ENCODE measurements around the gene GCK.

GCK gene

DNA sequence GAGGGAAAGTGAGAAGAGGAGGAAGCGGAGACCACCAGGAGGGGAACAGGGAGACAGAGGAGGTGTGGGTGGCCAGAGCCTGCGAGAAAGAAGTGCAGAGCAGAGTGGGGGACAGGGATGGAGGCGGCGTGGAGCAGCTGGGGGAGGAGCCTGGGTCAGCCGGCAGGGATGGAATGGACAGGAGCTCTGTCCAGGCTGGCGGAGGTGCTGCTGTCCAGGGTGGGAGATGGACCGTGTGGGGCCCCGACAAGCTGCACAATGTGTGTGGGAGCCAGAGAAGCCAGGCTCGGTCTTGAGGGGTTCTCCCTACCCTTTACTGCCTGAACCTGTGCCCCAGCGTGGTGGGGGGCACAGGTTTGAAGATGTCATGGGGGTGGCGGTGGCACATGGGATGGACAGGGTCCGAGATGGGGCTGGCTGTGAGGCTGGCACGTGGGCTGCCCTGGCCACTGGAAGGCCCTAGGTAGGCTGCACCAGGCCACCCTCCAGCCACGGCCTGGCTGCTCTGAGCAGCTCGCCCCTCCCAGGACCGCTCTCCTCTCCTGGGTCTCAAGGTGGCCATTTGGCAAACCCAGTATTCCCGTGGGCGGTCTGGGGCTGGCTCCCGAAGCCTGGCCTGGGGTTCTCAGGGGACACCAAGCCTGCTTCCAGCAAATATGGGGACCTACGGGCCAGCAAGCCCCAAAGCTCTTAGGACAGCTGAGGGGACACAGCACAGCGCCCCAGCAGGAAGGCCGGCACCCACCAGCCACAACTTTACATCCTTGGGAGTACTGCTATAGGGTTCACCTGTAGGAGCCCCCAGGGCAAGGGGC, 43.9 kb upstream of the GCK start:
- TF ChIP-seq, protein P1, sequence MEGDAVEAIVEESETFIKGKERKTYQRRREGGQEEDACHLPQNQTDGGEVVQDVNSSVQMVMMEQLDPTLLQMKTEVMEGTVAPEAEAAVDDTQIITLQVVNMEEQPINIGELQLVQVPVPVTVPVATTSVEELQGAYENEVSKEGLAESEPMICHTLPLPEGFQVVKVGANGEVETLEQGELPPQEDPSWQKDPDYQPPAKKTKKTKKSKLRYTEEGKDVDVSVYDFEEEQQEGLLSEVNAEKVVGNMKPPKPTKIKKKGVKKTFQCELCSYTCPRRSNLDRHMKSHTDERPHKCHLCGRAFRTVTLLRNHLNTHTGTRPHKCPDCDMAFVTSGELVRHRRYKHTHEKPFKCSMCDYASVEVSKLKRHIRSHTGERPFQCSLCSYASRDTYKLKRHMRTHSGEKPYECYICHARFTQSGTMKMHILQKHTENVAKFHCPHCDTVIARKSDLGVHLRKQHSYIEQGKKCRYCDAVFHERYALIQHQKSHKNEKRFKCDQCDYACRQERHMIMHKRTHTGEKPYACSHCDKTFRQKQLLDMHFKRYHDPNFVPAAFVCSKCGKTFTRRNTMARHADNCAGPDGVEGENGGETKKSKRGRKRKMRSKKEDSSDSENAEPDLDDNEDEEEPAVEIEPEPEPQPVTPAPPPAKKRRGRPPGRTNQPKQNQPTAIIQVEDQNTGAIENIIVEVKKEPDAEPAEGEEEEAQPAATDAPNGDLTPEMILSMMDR (conservative IDR thresholded peaks at IDR 0.05; ENCODE audit: low read depth, low read length), result no peak
- H3K4me3 ChIP-seq (ENCODE audit: low read depth, low read length), result no peak overlapping the region
- DNase-seq (ENCODE audit: low read depth), result no peak

DNA sequence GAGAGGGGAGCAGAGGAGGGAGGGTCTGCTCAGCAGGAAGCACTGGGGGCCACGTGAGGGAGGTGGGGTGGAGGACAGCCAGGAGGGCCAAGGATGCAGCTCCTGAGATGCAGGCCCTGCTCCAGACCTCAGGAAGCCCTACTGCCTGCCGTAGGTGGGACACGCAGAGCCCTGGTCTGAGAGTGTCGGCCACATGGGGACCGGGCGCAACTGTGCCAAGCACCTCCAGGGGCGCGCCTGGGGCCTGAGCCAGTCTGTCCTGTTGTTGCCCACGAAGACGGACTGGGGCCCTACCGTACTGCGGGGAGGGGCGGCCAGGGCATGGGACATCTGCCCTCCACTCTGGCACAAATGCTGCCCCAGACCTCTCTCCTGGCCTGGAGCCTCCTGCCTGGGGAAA, 43.2 kb upstream of the GCK start:
- TF ChIP-seq, protein P1 (conservative IDR thresholded peaks at IDR 0.05; ENCODE audit: low read depth, low read length), result no peak
- no peak for DNase-seq (ENCODE audit: low read depth)
- no peak overlapping the region for H3K4me3 ChIP-seq (ENCODE audit: low read depth, low read length)

DNA sequence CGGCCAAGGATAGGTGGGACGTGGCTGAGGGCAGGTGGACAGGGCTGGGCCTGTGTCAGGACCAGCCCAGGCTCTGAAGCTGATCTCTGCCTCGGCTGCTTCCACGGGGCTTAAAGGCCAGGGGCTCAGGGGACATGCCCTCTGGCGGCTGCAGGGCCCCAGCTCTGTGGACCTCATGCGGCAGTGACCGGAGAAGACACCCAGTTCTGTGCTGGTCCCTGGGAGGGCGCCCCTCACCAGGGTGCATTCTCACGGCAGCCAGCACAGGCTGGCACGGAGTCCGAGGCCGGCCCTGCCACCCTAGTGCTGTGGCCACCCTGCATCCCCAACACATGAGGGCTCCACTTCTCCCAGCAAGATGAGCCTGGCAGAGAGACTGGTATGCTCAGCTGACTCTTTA, 41.8 kb upstream of the GCK start:
- no peak for DNase-seq (ENCODE audit: low read depth)
- H3K4me3 ChIP-seq (ENCODE audit: low read depth, low read length), result no peak overlapping the region
- TF ChIP-seq, protein P1 (conservative IDR thresholded peaks at IDR 0.05; ENCODE audit: low read depth, low read length), result no peak

GRCh38 chr7:44230286-44230685, 41.0 kb upstream of the GCK start:
- no peak overlapping the region for H3K4me3 ChIP-seq (ENCODE audit: low read depth, low read length)
- no peak for DNase-seq (ENCODE audit: low read depth)
- TF ChIP-seq, protein P1 (conservative IDR thresholded peaks at IDR 0.05; ENCODE audit: low read depth, low read length), result no peak

GRCh38 chr7:44229546-44230105, 40.4 kb upstream of the GCK start:
- TF ChIP-seq, protein P1 (conservative IDR thresholded peaks at IDR 0.05; ENCODE audit: low read depth, low read length), result no peak
- DNase-seq (ENCODE audit: low read depth), result no peak
- H3K4me3 ChIP-seq (ENCODE audit: low read depth, low read length), result no peak overlapping the region

DNA sequence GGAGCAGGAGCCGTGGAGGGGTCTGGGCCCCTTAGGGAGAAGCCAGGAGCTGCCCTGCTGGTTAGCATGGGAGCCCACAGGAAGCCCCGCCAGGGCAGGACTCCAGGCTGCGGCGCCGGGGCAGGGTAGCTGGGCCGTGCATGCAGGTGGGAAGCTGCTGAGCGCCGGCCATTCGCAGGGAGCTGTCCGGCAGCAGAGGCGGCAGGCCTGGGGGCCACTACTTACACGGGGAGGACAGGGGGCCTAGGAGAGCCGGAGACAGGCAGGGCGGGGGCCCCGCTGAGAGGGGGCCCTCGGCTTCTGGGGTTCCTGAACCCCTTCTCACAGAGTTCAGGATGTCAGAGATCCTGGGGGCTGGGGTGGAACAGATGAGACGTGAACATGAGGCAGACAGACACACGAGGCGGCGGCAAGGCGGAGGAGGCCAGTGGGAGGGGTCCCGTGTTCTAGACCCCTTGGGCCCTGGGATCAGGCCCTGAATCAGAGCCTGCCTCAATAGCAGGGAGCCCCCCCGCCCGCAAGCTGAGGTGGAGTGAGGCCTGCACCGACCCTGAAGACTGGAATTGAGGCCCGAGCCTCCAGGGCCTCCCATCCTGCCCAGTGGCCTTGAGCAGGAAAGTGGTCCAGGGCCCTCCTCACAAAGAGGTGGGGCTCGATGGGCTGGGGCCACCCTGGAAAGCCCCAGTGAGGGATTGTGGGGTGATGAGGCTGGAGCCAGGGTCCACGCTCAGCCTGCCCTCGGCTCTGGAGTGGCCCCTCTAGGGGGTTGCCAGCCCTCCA, 39.5 kb upstream of the GCK start:
- TF ChIP-seq, protein P1 (conservative IDR thresholded peaks at IDR 0.05; ENCODE audit: low read depth, low read length), result no peak
- DNase-seq (ENCODE audit: low read depth), result no peak
- H3K4me3 ChIP-seq (ENCODE audit: low read depth, low read length), result no peak overlapping the region

All from choroid plexus epithelial cell (primary cell).